ENCODE results near the gene SCG5.
A peak's percentile ranks its signal among the peaks of the same experiment; 100 is the strongest.

DNA sequence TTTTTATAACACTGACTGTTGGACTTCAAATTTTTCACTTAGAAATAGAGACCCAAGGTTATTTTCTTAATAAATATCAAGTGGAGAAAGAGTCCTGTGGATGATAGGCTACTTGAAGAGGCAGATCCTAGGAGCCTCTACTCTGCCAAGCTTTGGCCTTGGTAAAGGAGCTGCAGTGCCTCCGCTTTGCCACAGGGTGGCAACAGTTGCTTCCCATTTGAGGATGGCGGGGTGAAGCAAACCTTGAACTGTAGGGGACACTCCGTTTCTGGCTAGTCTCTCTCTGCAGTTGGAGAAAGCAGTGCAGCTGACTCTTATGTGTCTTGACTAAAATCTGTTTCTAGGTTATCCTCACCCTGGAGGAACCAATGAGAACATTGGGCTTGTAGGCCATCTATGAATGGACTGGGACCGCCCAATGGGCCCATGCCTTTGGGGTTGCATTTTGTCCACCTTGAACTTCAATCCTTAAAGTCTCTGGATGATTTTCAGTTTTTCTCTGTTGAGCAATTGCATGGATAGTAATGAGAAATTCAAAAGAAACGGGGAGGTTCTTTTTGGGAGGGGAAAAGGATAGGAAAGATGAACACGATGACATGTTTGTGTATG, 9.8 kb downstream of the SCG5 start:
- TF ChIP-seq, protein P1, sequence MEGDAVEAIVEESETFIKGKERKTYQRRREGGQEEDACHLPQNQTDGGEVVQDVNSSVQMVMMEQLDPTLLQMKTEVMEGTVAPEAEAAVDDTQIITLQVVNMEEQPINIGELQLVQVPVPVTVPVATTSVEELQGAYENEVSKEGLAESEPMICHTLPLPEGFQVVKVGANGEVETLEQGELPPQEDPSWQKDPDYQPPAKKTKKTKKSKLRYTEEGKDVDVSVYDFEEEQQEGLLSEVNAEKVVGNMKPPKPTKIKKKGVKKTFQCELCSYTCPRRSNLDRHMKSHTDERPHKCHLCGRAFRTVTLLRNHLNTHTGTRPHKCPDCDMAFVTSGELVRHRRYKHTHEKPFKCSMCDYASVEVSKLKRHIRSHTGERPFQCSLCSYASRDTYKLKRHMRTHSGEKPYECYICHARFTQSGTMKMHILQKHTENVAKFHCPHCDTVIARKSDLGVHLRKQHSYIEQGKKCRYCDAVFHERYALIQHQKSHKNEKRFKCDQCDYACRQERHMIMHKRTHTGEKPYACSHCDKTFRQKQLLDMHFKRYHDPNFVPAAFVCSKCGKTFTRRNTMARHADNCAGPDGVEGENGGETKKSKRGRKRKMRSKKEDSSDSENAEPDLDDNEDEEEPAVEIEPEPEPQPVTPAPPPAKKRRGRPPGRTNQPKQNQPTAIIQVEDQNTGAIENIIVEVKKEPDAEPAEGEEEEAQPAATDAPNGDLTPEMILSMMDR (IDR thresholded peaks at IDR 0.05; ENCODE audit: low read depth, low read length): peak; percentile 83
- TF ChIP-seq EZH2phosphoT487 (IDR thresholded peaks at IDR 0.05; ENCODE audit: low read depth): no peak

Measured in OCI-LY3 (cell line).